SU-DHL-6 (cell line): ENCODE data around the gene NUP210.
A peak's percentile ranks its signal among the peaks of the same experiment; 100 is the strongest.

Experiments used
- H2AFZ ChIP-seq: fragments of 200-600 bp; sonication (generic); 2 replicates; pipeline ENCODE4 v1.6.1; 2014; ENCODE audit warnings: low read depth, mild to moderate bottlenecking, moderate library complexity, mixed read lengths, antibody characterized with exemption, low read length; ENCODE audit not compliant: severe bottlenecking
- H3F3A ChIP-seq: fragments of 200-600 bp; shearing (Covaris generic); 2 replicates; pipeline ENCODE4 v1.6.0; 2016; ENCODE audit warnings: antibody characterized with exemption, mild to moderate bottlenecking; ENCODE audit not compliant: insufficient read depth
- H3K27ac ChIP-seq: fragments of 200-600 bp; sonication (generic); 2 replicates; pipeline ENCODE4 v1.5.1; 2016; ENCODE audit warnings: low read depth, mild to moderate bottlenecking, low read length, moderate library complexity, mixed read lengths
- H3K27me3 ChIP-seq: fragments of 200-600 bp; sonication (generic), shearing (Covaris generic); 2 replicates; pipeline ENCODE4 v1.6.0; 2014; ENCODE audit warnings: mild to moderate bottlenecking, low read length
- H3K36me3 ChIP-seq: fragments of 200-600 bp; sonication (generic); 2 replicates; pipeline ENCODE4 v1.6.1; 2014; ENCODE audit warnings: mild to moderate bottlenecking, low read length, mixed read lengths
- H3K4me2 ChIP-seq: fragments of 300-600, 200-600 bp; shearing (Covaris generic), sonication (generic); 2 replicates; pipeline ENCODE4 v1.6.0; 2014; ENCODE audit warnings: low read length, low read depth, mild to moderate bottlenecking; ENCODE audit not compliant: poor library complexity, severe bottlenecking
- H3K4me3 ChIP-seq: fragments of 200-600 bp; sonication (generic); 2 replicates; pipeline ENCODE4 v1.5.1; 2014; ENCODE audit warnings: antibody characterized with exemption, low read length, mild to moderate bottlenecking, mixed read lengths; ENCODE audit not compliant: insufficient read depth, poor library complexity, severe bottlenecking
- H3K79me2 ChIP-seq: fragments of 200-600 bp; sonication (generic); 2 replicates; pipeline ENCODE4 v1.6.1; 2014; ENCODE audit warnings: mild to moderate bottlenecking, low read length, moderate library complexity; ENCODE audit not compliant: insufficient read depth
- H3K9ac ChIP-seq: fragments of 200-600 bp; sonication (generic); 2 replicates; pipeline ENCODE4 v1.7.0; 2014; ENCODE audit warnings: mild to moderate bottlenecking, low read length
- H3K9me2 ChIP-seq: fragments of 200-600 bp; sonication (generic); replicated peaks from 2 replicates; pipeline ENCODE4 v1.6.1; 2014; ENCODE audit warnings: low read length; ENCODE audit not compliant: insufficient read depth
- H3K9me3 ChIP-seq: fragments of 200-600 bp; sonication (generic); 2 replicates; pipeline ENCODE4 v1.6.1; 2014; ENCODE audit warnings: low read length, mixed read lengths; ENCODE audit not compliant: insufficient read depth
- H4K20me1 ChIP-seq: fragments of 200-600 bp; sonication (generic); 2 replicates; pipeline ENCODE4 v1.6.1; 2014; ENCODE audit warnings: low read depth, mild to moderate bottlenecking, antibody characterized with exemption, low read length, moderate library complexity, mixed read lengths
- EZH2phosphoT487 ChIP-seq: fragments of 200-600 bp; sonication (generic), shearing (Covaris generic); conservative IDR thresholded peaks from 2 replicates; pipeline ENCODE4 v1.6.1; 2018; ENCODE audit warnings: mild to moderate bottlenecking, antibody characterized with exemption, low read length, moderate library complexity, mixed read lengths
- TF ChIP-seq, protein P1 (sequence below): fragments of 200-600 bp; sonication (generic); IDR thresholded peaks from one replicate; pipeline ENCODE4 v1.5.1; 2017; ENCODE audit warnings: antibody characterized with exemption, mild to moderate bottlenecking, low read length, moderate library complexity; ENCODE audit not compliant: insufficient read depth, poor library complexity, severe bottlenecking

Gene NUP210

DNA sequence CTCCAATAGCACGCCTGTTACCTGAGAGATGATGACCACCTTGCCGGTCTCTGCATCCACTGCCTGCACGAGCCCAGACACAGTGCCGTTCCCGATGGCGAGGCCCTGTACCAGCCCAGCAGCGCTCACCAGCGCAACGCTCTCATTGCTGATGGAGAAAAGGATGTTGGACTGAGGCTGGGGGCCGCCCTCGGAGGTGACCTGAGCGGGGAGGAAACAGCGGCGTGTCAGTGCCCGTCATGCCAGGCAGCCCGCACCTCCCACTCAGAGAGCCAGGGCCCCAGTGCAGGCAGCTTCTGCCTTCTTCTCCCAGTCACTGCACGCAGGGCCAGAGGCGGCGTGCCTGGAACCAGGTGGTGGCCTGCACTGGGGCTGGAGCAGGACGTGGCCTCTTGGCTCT lies 80.3 kb downstream of the NUP210 start:
- Histone ChIP-seq H3K36me3 (peaks cover 2% of the 10 kb centered on the region; the same call in 1 of the 2 replicates), H3F3A (no peaks in the 10 kb centered on the region), H3K27me3 (no peaks in the 10 kb centered on the region), H3K9me2 (no peaks in the 10 kb centered on the region), H2AFZ (no peak overlapping the region), H3K27ac (no peak overlapping the region), H4K20me1 (no peaks in the 10 kb centered on the region), H3K9ac (no peak overlapping the region), H3K4me3 (no peak overlapping the region), H3K9me3 (no peaks in the 10 kb centered on the region), H3K79me2 (no peaks in the 10 kb centered on the region), H3K4me2 (no peak overlapping the region)
- TF ChIP-seq EZH2phosphoT487, result no peak
- TF ChIP-seq, protein P1, sequence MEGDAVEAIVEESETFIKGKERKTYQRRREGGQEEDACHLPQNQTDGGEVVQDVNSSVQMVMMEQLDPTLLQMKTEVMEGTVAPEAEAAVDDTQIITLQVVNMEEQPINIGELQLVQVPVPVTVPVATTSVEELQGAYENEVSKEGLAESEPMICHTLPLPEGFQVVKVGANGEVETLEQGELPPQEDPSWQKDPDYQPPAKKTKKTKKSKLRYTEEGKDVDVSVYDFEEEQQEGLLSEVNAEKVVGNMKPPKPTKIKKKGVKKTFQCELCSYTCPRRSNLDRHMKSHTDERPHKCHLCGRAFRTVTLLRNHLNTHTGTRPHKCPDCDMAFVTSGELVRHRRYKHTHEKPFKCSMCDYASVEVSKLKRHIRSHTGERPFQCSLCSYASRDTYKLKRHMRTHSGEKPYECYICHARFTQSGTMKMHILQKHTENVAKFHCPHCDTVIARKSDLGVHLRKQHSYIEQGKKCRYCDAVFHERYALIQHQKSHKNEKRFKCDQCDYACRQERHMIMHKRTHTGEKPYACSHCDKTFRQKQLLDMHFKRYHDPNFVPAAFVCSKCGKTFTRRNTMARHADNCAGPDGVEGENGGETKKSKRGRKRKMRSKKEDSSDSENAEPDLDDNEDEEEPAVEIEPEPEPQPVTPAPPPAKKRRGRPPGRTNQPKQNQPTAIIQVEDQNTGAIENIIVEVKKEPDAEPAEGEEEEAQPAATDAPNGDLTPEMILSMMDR, result no peak

DNA sequence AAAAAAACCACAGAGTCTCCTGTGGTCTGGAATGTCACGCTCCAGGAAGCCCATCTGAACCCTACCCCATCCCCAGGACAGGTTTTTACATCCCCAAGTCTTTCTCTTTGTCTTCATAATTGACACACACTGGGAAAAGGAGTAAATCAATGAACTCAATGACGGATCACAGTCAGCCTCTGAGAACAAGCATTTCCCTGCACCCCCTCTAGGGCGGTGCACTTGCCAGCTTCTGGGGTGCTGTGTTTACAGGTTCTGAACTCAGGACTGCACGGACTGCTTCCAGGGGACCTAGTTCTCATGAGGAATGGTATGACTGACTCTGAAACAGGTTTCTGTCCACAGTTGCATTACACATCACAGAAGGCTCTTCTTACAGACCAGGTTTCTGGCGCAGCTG lies 81.1 kb downstream of the NUP210 start:
- Histone ChIP-seq H3K27me3 (no peaks in the 10 kb centered on the region), H3F3A (peaks cover 6% of the 10 kb centered on the region), H3K4me3 (no peak overlapping the region), H3K36me3 (peaks cover 2% of the 10 kb centered on the region; the same call in 1 of the 2 replicates), H3K9ac (no peak overlapping the region), H3K79me2 (no peaks in the 10 kb centered on the region), H4K20me1 (no peaks in the 10 kb centered on the region), H2AFZ (no peak overlapping the region), H3K9me3 (no peaks in the 10 kb centered on the region), H3K4me2 (no peak overlapping the region), H3K9me2 (no peaks in the 10 kb centered on the region), H3K27ac (peak overlapping the region; percentile 39)
- TF ChIP-seq, protein P1, result no peak
- no peak for TF ChIP-seq EZH2phosphoT487

DNA sequence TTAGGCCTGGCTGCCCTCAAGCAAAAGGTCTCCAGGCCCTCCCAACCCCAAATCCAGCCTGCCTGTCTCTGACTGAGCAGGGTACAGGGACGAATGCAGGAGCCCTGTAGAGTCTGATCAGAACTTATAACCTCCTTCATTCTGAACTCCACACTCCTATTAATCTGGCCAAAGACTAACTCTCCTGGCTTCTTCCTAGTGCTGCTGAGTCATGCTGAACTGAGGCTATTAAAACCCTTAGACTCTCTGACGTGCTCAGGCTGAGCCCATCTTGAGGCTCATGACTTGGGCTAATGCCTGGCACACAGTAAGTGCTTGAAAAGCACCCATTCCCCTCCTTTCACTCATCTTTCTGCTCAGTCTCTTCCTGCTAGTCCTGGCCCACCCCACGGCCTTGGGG lies 81.9 kb downstream of the NUP210 start:
- Histone ChIP-seq H3K36me3 (peaks cover 2% of the 10 kb centered on the region; the same call in 1 of the 2 replicates), H3K79me2 (no peaks in the 10 kb centered on the region), H2AFZ (no peak overlapping the region), H3K27me3 (no peaks in the 10 kb centered on the region), H3K9me2 (no peaks in the 10 kb centered on the region), H3K4me3 (no peak overlapping the region), H3K27ac (peak overlapping the region; percentile 39), H3F3A (peaks cover 14% of the 10 kb centered on the region), H3K9me3 (no peaks in the 10 kb centered on the region), H4K20me1 (no peaks in the 10 kb centered on the region), H3K4me2 (no peak overlapping the region), H3K9ac (no peak overlapping the region)
- TF ChIP-seq, protein P1, result no peak
- no peak for TF ChIP-seq EZH2phosphoT487
